Inflammatory macrophage (primary cell): Measurements from ENCODE around the gene SS18L1.

Experiments
- DNase-seq, 2 donors: peaks; one replicate each; pipeline ENCODE4 v3.0.0-alpha.2; 2020 to 2022

SS18L1 gene

GRCh38 chr20:62197311-62197710 is 53.7 kb downstream of the SS18L1 start:
- no peak for DNase-seq

- DNase-seq = no peak
Observed at GRCh38 chr20:62197801-62198200, 54.2 kb downstream of the SS18L1 start.

- no peak for DNase-seq
Observed at GRCh38 chr20:62198496-62198895, 54.9 kb downstream of the SS18L1 start.

GRCh38 chr20:62198931-62199330 is 55.4 kb downstream of the SS18L1 start:
- no peak for DNase-seq

GRCh38 chr20:62200491-62201172 is 57.1 kb downstream of the SS18L1 start:
- no peak for DNase-seq

- DNase-seq = no peak
Observed at GRCh38 chr20:62201173-62202082, 57.9 kb downstream of the SS18L1 start.

GRCh38 chr20:62202083-62202395 is 58.5 kb downstream of the SS18L1 start:
- no peak for DNase-seq

- DNase-seq = no peak
Observed at GRCh38 chr20:62202676-62203377, 59.3 kb downstream of the SS18L1 start.

GRCh38 chr20:62203378-62204030 is 59.9 kb downstream of the SS18L1 start:
- no peak for DNase-seq

- DNase-seq = no peak
Observed at GRCh38 chr20:62205618-62206387, 62.2 kb downstream of the SS18L1 start.

- DNase-seq = no peak
Observed at GRCh38 chr20:62206388-62206775, 62.8 kb downstream of the SS18L1 start.

- no peak for DNase-seq
Observed at GRCh38 chr20:62208061-62208794, 64.7 kb downstream of the SS18L1 start.

- DNase-seq = no peak
Observed at GRCh38 chr20:62208795-62209755, 65.5 kb downstream of the SS18L1 start.

- DNase-seq = no peak
Observed at GRCh38 chr20:62209850-62210495, 66.4 kb downstream of the SS18L1 start.

GRCh38 chr20:62210496-62210855 is 66.9 kb downstream of the SS18L1 start:
- no peak for DNase-seq

GRCh38 chr20:62211216-62211615 is 67.6 kb downstream of the SS18L1 start:
- no peak for DNase-seq

GRCh38 chr20:62211769-62212288 is 68.3 kb downstream of the SS18L1 start:
- DNase-seq = no peak

GRCh38 chr20:62212299-62212698 is 68.7 kb downstream of the SS18L1 start:
- DNase-seq = no peak

- DNase-seq = no peak
Observed at GRCh38 chr20:62214067-62214466, 70.5 kb downstream of the SS18L1 start.
